ENCODE data around the gene MARK3.

MARK3 gene

GRCh38 chr14:103528146-103528586, 143.0 kb downstream of the MARK3 start:
- DNase-seq, result no peak

- DNase-seq, result peak; percentile 93
Observed at GRCh38 chr14:103528587-103529382, 143.6 kb downstream of the MARK3 start, which contains the start of gene TRMT61A. TRMT61A (plus strand) TSS chr14:103529196; CDS start chr14:103529979, 783 bp downstream.

DNA sequence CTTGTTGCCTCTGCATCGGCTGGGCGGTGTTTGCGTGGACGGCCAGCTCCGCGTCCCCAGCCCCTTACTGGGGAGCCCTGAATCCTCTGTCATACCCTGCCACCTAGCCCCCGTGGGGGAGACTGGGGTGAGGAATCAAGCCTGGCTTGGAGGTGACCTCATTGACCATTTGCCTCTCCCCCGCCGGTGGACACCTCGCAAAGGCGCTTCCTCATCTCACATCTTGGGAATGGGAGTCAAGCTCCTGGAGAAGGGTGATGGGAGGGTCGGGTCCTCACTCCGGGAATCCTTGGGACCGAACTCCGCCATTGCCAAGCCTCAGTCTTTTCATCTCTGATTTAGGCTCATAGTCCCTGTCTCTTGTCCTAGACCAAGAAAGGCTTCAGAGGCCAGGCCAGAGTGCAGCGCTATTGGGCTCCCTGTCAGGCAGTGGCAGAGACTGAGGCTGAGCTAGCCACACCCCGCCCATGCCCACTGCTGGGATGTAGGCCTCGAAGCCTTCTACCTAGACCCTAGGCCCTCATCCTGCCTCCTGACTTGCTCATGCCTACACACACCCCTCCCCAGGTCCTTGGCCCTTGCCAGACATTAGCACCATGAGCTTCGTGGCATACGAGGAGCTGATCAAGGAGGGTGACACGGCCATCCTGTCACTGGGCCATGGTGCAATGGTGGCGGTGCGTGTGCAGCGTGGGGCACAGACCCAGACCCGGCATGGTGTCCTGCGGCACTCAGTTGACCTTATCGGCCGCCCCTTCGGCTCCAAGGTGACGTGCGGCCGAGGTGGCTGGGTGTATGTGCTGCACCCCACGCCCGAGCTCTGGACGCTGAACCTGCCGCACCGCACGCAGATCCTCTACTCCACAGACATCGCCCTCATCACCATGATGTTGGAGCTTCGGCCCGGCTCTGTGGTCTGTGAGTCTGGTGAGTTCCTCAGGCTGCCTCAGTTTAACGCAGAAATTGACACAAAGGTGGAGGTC, 144.5 kb downstream of the MARK3 start:
- DNase-seq, result no peak

- no peak for DNase-seq
Observed at GRCh38 chr14:103530390-103530789, 145.2 kb downstream of the MARK3 start.

DNA sequence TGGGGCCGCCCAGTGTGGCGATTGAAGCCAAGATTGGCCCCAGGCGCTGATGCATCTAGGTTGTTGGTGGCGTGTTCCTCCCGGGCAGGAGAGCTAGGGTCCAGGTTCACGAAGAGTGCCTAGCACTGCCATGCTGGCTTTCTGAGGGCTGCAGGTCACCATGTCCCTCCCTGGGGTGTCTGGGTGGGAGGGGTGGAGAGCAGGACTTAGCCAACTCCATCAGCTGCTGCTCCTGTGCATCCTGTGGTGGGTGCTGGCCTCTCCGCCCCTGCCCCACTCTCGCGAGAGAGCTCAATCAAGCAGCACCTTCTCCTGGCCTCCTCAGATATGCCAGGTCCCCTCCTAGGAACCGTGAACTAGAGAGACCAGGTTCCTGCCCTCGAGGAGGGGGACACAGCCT, 145.6 kb downstream of the MARK3 start:
- DNase-seq, result no peak

DNA sequence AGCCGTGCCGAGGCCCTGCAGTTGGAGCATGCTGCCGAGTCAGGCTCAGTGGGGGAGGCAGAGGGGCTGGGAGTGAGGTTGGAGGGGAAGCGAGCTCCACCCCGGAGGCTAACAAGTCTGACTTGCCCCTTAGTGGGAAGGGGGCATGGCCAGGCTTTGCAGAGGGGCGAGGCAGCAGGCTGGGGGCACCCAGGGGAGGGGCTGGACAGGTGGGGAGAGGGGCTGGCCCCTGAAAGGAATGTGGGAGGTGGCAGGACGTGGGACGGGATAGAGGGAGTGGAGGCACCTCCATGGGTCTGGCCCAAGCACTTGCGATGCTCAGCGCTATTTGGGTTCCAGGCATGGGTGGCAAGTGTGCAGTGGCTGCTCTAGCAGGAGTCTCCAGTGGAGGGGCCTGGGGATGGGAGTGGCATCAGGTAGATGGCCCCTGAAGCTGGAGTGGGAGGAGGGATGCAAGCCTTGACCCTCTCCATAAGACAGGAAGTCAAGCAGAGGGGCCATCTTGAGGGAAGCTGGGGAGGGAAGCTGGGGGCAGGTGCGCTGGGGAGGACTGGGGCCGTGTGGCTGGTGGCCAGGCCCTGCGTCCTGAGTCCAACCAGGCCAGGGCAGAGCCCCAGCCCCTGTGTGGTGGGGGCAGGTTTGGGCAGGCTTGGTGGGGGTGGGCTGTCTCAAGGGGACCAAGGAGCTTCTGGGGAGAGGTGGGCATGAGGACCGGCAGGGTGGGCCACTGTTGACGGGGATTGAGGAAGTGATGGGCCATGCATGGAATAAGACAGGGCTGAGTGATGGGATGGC, 146.4 kb downstream of the MARK3 start:
- DNase-seq, result no peak

GRCh38 chr14:103532216-103533136, 147.3 kb downstream of the MARK3 start:
- no peak for DNase-seq

- no peak for DNase-seq
Observed at GRCh38 chr14:103533137-103533998, 148.2 kb downstream of the MARK3 start.

- no peak for DNase-seq
Observed at GRCh38 chr14:103533999-103534575, 148.9 kb downstream of the MARK3 start.

- no peak for DNase-seq
Observed at GRCh38 chr14:103534576-103535061, 149.4 kb downstream of the MARK3 start.

GRCh38 chr14:103535081-103535890, 150.1 kb downstream of the MARK3 start:
- no peak for DNase-seq

GRCh38 chr14:103535891-103536565, 150.8 kb downstream of the MARK3 start:
- no peak for DNase-seq

GRCh38 chr14:103536693-103537092, 151.5 kb downstream of the MARK3 start:
- DNase-seq, result no peak

GRCh38 chr14:103537175-103537990, 152.2 kb downstream of the MARK3 start:
- no peak for DNase-seq

- DNase-seq, result no peak
Observed at GRCh38 chr14:103538291-103539055, 153.3 kb downstream of the MARK3 start.

- no peak for DNase-seq
Observed at GRCh38 chr14:103539056-103539825, 154.0 kb downstream of the MARK3 start.
